ENCODE results near the gene ERP27. TPM values are rescaled to one million over a fixed set of nuclear protein-coding genes. Genes with fewer than 3 reads are reported as not detected.

The ERP27 gene
- total and polyA plus RNA-seq, 2 experiments from 2014 or later = 48.0 to 53.7 TPM

GRCh38 chr12:14949631-14950030 is 11.3 kb upstream of the ERP27 start:
- peaks cover 38% of the 10 kb centered on the region for H3K4me1 ChIP-seq (ENCODE audit: insufficient read depth)
- H3K9me3 ChIP-seq (ENCODE audit: low read depth) = no peaks in the 10 kb centered on the region
- no peaks in the 10 kb centered on the region for H3K27me3 ChIP-seq
- no peaks in the 10 kb centered on the region for H3K36me3 ChIP-seq (replicated peaks; ENCODE audit: insufficient read depth, low read depth)
- DNase-seq (ENCODE audit: low spot score) = no peak
- H2AFZ ChIP-seq = no peak overlapping the region
- no peaks in the 10 kb centered on the region for H4K20me1 ChIP-seq (ENCODE audit: insufficient read depth, poor library complexity, severe bottlenecking)
- H3K4me3 ChIP-seq = no peak overlapping the region
- no peak overlapping the region for H3K4me2 ChIP-seq
- 97% methylated on average over 5 of the region's 5 CpGs for WGBS (ENCODE audit: low lambda C conversion rate, missing lambda C conversion rate)
- no peaks in the 10 kb centered on the region for H3K9me2 ChIP-seq (replicated peaks; ENCODE audit: insufficient read depth)
- no peak for TF ChIP-seq EZH2 (IDR thresholded peaks at IDR 0.05; ENCODE audit: borderline replicate concordance)
- TF ChIP-seq CTCF (IDR thresholded peaks at IDR 0.05; ENCODE audit: poor library complexity) = no peak
- TF ChIP-seq EZH2phosphoT487 (IDR thresholded peaks at IDR 0.05; ENCODE audit: low read depth, severe bottlenecking, unreplicated experiment) = no peak
- H3K79me2 ChIP-seq = no peaks in the 10 kb centered on the region
- H3K27ac ChIP-seq = peak overlapping the region; percentile 87

GRCh38 chr12:14948672-14949071 is 10.3 kb upstream of the ERP27 start:
- Histone ChIP-seq H2AFZ (peak overlapping the region; percentile 27), H3K79me2 (no peaks in the 10 kb centered on the region), H3K27me3 (no peaks in the 10 kb centered on the region), H4K20me1 (ENCODE audit: insufficient read depth, poor library complexity, severe bottlenecking) (no peaks in the 10 kb centered on the region), H3K4me2 (peak overlapping the region; percentile 32), H3K4me3 (no peak overlapping the region), H3K9me3 (ENCODE audit: low read depth) (no peaks in the 10 kb centered on the region), H3K4me1 (ENCODE audit: insufficient read depth) (peaks cover 38% of the 10 kb centered on the region), H3K27ac (peak overlapping the region; percentile 87), H3K36me3 (replicated peaks; ENCODE audit: insufficient read depth, low read depth) (no peaks in the 10 kb centered on the region), H3K9me2 (replicated peaks; ENCODE audit: insufficient read depth) (no peaks in the 10 kb centered on the region)
- TF ChIP-seq EZH2 (IDR thresholded peaks at IDR 0.05; ENCODE audit: borderline replicate concordance) (no peak), EZH2phosphoT487 (IDR thresholded peaks at IDR 0.05; ENCODE audit: low read depth, severe bottlenecking, unreplicated experiment) (no peak), CTCF (IDR thresholded peaks at IDR 0.05; ENCODE audit: poor library complexity) (no peak)
- peak; percentile 67 for DNase-seq (ENCODE audit: low spot score)
- WGBS (ENCODE audit: low lambda C conversion rate, missing lambda C conversion rate) = 35% methylated on average over 3 of the region's 3 CpGs

- H3K4me2 ChIP-seq = no peak overlapping the region
- H3K9me2 ChIP-seq (replicated peaks; ENCODE audit: insufficient read depth) = no peaks in the 10 kb centered on the region
- no peaks in the 10 kb centered on the region for H3K27me3 ChIP-seq
- no peaks in the 10 kb centered on the region for H3K36me3 ChIP-seq (replicated peaks; ENCODE audit: insufficient read depth, low read depth)
- no peak for TF ChIP-seq CTCF (IDR thresholded peaks at IDR 0.05; ENCODE audit: poor library complexity)
- no peak for TF ChIP-seq EZH2 (IDR thresholded peaks at IDR 0.05; ENCODE audit: borderline replicate concordance)
- TF ChIP-seq EZH2phosphoT487 (IDR thresholded peaks at IDR 0.05; ENCODE audit: low read depth, severe bottlenecking, unreplicated experiment) = no peak
- H4K20me1 ChIP-seq (ENCODE audit: insufficient read depth, poor library complexity, severe bottlenecking) = no peaks in the 10 kb centered on the region
- H3K9me3 ChIP-seq (ENCODE audit: low read depth) = no peaks in the 10 kb centered on the region
- DNase-seq (ENCODE audit: low spot score) = no peak
- peak overlapping the region; percentile 87 for H3K27ac ChIP-seq
- no peaks in the 10 kb centered on the region for H3K79me2 ChIP-seq
- H3K4me1 ChIP-seq (ENCODE audit: insufficient read depth) = peaks cover 38% of the 10 kb centered on the region
- no peak overlapping the region for H2AFZ ChIP-seq
- WGBS (ENCODE audit: low lambda C conversion rate, missing lambda C conversion rate) = 87% methylated on average over 1 of the region's 1 CpG
- no peak overlapping the region for H3K4me3 ChIP-seq
These were observed 8.5 kb upstream of the ERP27 start for GRCh38 chr12:14946861-14947260.

- Histone ChIP-seq H3K27ac (peak overlapping the region; percentile 38), H3K27me3 (no peaks in the 10 kb centered on the region), H3K4me2 (no peak overlapping the region), H4K20me1 (ENCODE audit: insufficient read depth, poor library complexity, severe bottlenecking) (no peaks in the 10 kb centered on the region), H3K4me1 (ENCODE audit: insufficient read depth) (peaks cover 34% of the 10 kb centered on the region), H2AFZ (no peak overlapping the region), H3K9me3 (ENCODE audit: low read depth) (no peaks in the 10 kb centered on the region), H3K79me2 (no peaks in the 10 kb centered on the region), H3K9me2 (replicated peaks; ENCODE audit: insufficient read depth) (no peaks in the 10 kb centered on the region), H3K4me3 (no peak overlapping the region), H3K36me3 (replicated peaks; ENCODE audit: insufficient read depth, low read depth) (no peaks in the 10 kb centered on the region)
- DNase-seq (ENCODE audit: low spot score) = no peak
- 76% methylated on average over 2 of the region's 2 CpGs for WGBS (ENCODE audit: low lambda C conversion rate, missing lambda C conversion rate)
- no peak for TF ChIP-seq EZH2phosphoT487 (IDR thresholded peaks at IDR 0.05; ENCODE audit: low read depth, severe bottlenecking, unreplicated experiment)
- TF ChIP-seq CTCF (IDR thresholded peaks at IDR 0.05; ENCODE audit: poor library complexity) = no peak
- no peak for TF ChIP-seq EZH2 (IDR thresholded peaks at IDR 0.05; ENCODE audit: borderline replicate concordance)
These were observed 7.8 kb upstream of the ERP27 start for GRCh38 chr12:14946162-14946561.

All from hepatocyte (in vitro differentiated cells).